ENCODE results near the gene EDNRA.

EDNRA gene

DNA sequence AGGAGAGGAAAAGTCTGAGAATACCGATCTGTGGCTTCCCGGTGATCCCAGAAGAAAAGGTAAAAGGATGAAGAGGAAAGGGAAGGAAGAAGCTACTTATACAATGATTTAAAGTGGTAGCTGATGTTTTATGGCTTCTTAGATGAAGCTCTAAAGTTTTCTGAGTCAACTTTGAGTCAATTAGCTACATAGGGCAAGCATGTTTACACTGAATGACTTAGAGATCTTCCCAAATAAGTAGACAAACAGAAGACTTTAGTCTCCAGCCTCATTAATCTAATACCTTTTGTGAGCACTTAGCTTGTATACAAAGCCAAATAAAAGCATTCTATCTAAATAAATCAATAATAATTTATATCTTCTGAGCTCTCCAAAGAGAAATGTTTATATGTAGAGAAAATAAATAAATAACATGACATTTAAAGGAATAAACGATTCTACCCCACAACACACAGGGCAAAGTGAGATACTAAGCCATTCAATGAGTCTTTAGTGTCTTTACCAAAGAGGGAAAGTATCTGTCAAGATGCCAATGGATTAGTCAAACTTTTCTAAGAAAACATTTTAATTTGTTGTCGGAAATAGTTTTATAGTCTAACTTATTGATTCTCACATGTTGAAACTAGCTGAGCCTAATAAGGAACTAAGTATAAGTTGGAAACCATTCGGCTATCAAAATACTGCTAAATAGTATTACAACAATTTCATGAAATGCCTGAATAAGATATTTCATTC lies 90.3 kb downstream of the EDNRA start:
- Histone ChIP-seq H3K9me2 (replicated peaks; ENCODE audit: low read depth, low read length) (no peaks in the 10 kb centered on the region), H3K36me3 (ENCODE audit: insufficient read depth, low read length) (no peaks in the 10 kb centered on the region), H3K9ac (ENCODE audit: low read depth, low read length, poor library complexity, severe bottlenecking) (no peak overlapping the region), H3K9me3 (ENCODE audit: insufficient read depth, low read depth, low read length) (no peaks in the 10 kb centered on the region), H4K20me1 (ENCODE audit: insufficient read depth, low read length, poor library complexity, severe bottlenecking) (no peaks in the 10 kb centered on the region), H3K4me1 (ENCODE audit: insufficient read depth, low read length, poor library complexity, severe bottlenecking) (peaks cover 9% of the 10 kb centered on the region), H3K27me3 (ENCODE audit: insufficient read depth, low read length, poor library complexity, severe bottlenecking) (no peaks in the 10 kb centered on the region), H3K79me2 (ENCODE audit: insufficient read depth, low read length) (no peaks in the 10 kb centered on the region), H3F3A (ENCODE audit: low read depth) (no peaks in the 10 kb centered on the region), H3K4me3 (ENCODE audit: low read length, poor library complexity, severe bottlenecking) (no peak overlapping the region), H3K4me2 (ENCODE audit: low read depth, low read length, poor library complexity, severe bottlenecking) (no peak overlapping the region), H2AFZ (ENCODE audit: low read length) (no peak overlapping the region)
- no peak for TF ChIP-seq EZH2phosphoT487 (IDR thresholded peaks at IDR 0.05; ENCODE audit: borderline replicate concordance)
- TF ChIP-seq, protein P1, sequence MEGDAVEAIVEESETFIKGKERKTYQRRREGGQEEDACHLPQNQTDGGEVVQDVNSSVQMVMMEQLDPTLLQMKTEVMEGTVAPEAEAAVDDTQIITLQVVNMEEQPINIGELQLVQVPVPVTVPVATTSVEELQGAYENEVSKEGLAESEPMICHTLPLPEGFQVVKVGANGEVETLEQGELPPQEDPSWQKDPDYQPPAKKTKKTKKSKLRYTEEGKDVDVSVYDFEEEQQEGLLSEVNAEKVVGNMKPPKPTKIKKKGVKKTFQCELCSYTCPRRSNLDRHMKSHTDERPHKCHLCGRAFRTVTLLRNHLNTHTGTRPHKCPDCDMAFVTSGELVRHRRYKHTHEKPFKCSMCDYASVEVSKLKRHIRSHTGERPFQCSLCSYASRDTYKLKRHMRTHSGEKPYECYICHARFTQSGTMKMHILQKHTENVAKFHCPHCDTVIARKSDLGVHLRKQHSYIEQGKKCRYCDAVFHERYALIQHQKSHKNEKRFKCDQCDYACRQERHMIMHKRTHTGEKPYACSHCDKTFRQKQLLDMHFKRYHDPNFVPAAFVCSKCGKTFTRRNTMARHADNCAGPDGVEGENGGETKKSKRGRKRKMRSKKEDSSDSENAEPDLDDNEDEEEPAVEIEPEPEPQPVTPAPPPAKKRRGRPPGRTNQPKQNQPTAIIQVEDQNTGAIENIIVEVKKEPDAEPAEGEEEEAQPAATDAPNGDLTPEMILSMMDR (conservative IDR thresholded peaks at IDR 0.05; ENCODE audit: low read length) = no peak

- no peaks in the 10 kb centered on the region for H3F3A ChIP-seq (ENCODE audit: low read depth)
- H2AFZ ChIP-seq (ENCODE audit: low read length) = no peak overlapping the region
- no peaks in the 10 kb centered on the region for H3K9me3 ChIP-seq (ENCODE audit: insufficient read depth, low read depth, low read length)
- peaks cover 27% of the 10 kb centered on the region for H3K4me1 ChIP-seq (ENCODE audit: insufficient read depth, low read length, poor library complexity, severe bottlenecking)
- no peaks in the 10 kb centered on the region for H3K9me2 ChIP-seq (replicated peaks; ENCODE audit: low read depth, low read length)
- H3K9ac ChIP-seq (ENCODE audit: low read depth, low read length, poor library complexity, severe bottlenecking) = no peak overlapping the region
- TF ChIP-seq EZH2phosphoT487 (IDR thresholded peaks at IDR 0.05; ENCODE audit: borderline replicate concordance) = no peak
- TF ChIP-seq, protein P1 (conservative IDR thresholded peaks at IDR 0.05; ENCODE audit: low read length) = no peak
- no peaks in the 10 kb centered on the region for H3K27me3 ChIP-seq (ENCODE audit: insufficient read depth, low read length, poor library complexity, severe bottlenecking)
- H4K20me1 ChIP-seq (ENCODE audit: insufficient read depth, low read length, poor library complexity, severe bottlenecking) = no peaks in the 10 kb centered on the region
- peak overlapping the region; percentile 54 for H3K4me2 ChIP-seq (ENCODE audit: low read depth, low read length, poor library complexity, severe bottlenecking)
- no peaks in the 10 kb centered on the region for H3K36me3 ChIP-seq (ENCODE audit: insufficient read depth, low read length)
- no peak overlapping the region for H3K4me3 ChIP-seq (ENCODE audit: low read length, poor library complexity, severe bottlenecking)
- no peaks in the 10 kb centered on the region for H3K79me2 ChIP-seq (ENCODE audit: insufficient read depth, low read length)
These were observed 95.2 kb downstream of the EDNRA start for GRCh38 chr4:147576084-147576483.

DNA sequence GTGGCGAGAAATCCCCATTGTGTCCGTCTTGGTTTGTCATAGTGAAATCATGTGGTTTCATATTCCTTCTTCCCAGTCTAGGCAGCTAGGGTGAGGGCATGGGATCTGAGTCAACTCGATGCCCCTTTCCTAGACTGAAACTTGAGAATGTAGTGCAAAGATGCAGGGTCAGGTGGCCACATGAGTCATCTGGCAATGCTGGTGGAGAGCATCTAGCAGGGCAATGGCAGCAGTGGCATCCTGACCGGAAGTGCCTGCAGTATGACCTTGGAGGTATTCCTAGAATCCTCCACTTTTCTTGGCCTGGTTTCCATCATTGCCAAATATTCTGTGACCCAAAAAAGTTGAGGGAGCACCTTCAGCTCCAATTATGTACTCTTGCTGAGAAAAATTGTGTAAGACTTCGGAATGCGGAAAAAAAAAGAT lies 97.2 kb downstream of the EDNRA start:
- Histone ChIP-seq H3K79me2 (ENCODE audit: insufficient read depth, low read length) (no peaks in the 10 kb centered on the region), H4K20me1 (ENCODE audit: insufficient read depth, low read length, poor library complexity, severe bottlenecking) (no peaks in the 10 kb centered on the region), H3K4me1 (ENCODE audit: insufficient read depth, low read length, poor library complexity, severe bottlenecking) (peaks cover 40% of the 10 kb centered on the region), H3F3A (ENCODE audit: low read depth) (no peaks in the 10 kb centered on the region), H3K27me3 (ENCODE audit: insufficient read depth, low read length, poor library complexity, severe bottlenecking) (no peaks in the 10 kb centered on the region), H3K4me2 (ENCODE audit: low read depth, low read length, poor library complexity, severe bottlenecking) (no peak overlapping the region), H3K4me3 (ENCODE audit: low read length, poor library complexity, severe bottlenecking) (no peak overlapping the region), H3K36me3 (ENCODE audit: insufficient read depth, low read length) (no peaks in the 10 kb centered on the region), H3K9me2 (replicated peaks; ENCODE audit: low read depth, low read length) (no peaks in the 10 kb centered on the region), H3K9me3 (ENCODE audit: insufficient read depth, low read depth, low read length) (no peaks in the 10 kb centered on the region), H2AFZ (ENCODE audit: low read length) (no peak overlapping the region), H3K9ac (ENCODE audit: low read depth, low read length, poor library complexity, severe bottlenecking) (no peak overlapping the region)
- no peak for TF ChIP-seq EZH2phosphoT487 (IDR thresholded peaks at IDR 0.05; ENCODE audit: borderline replicate concordance)
- TF ChIP-seq, protein P1 (conservative IDR thresholded peaks at IDR 0.05; ENCODE audit: low read length) = no peak

Measured in Loucy (cell line).